ENCODE results near the gene KRR1. TPM values are rescaled to one million over a fixed set of nuclear protein-coding genes. Genes with fewer than 3 reads are reported as not detected.

Gene KRR1
- total RNA-seq, 1 donor from 2014 or later: 39.8 TPM

DNA sequence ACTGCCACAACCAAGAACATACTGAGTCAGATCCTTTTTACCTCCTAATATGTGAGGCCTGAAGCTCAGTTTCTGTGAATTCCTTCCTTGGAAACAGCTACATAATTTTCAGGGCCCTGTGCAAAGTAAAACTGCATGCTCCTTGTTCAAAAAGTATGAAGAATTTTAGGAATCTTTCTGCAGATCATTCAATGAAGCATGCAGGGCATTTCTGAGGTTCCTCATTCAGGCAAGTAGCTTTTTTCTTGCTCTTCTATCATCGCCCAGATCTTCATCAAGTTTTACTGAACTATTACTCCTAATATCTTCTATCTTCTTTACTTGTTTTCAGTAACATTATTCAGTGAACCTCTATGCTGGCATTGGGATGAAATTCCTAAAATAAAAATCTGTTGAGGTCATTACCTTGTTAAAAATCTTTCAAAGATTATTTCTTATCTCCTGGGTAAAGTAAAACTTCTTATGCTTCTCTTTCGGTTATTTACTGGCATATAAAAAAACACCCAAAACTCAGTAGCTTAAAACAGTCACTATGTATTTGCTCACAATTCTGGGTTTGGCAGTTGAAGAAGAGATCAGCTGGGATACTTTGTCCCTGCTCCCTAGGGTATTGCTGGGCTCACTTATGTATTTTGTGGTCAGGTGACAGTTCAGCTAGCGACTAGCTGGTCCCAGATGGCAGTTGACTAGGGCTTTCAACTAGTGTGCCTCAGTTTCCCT is 42.6 kb upstream of the KRR1 start:
- TF ChIP-seq, protein P1, sequence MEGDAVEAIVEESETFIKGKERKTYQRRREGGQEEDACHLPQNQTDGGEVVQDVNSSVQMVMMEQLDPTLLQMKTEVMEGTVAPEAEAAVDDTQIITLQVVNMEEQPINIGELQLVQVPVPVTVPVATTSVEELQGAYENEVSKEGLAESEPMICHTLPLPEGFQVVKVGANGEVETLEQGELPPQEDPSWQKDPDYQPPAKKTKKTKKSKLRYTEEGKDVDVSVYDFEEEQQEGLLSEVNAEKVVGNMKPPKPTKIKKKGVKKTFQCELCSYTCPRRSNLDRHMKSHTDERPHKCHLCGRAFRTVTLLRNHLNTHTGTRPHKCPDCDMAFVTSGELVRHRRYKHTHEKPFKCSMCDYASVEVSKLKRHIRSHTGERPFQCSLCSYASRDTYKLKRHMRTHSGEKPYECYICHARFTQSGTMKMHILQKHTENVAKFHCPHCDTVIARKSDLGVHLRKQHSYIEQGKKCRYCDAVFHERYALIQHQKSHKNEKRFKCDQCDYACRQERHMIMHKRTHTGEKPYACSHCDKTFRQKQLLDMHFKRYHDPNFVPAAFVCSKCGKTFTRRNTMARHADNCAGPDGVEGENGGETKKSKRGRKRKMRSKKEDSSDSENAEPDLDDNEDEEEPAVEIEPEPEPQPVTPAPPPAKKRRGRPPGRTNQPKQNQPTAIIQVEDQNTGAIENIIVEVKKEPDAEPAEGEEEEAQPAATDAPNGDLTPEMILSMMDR (IDR thresholded peaks at IDR 0.05): no peak
- no peak for ATAC-seq
- Histone ChIP-seq H3K27me3 (ENCODE audit: low read depth) (no peaks in the 10 kb centered on the region), H3K36me3 (no peaks in the 10 kb centered on the region), H3K9me3 (no peaks in the 10 kb centered on the region), H3K27ac (no peak overlapping the region), H3K4me3 (no peak overlapping the region), H3K4me1 (peaks cover 18% of the 10 kb centered on the region)
- DNase-seq: no peak
- intact Hi-C loops (cut with DNase I): no loop called here

DNA sequence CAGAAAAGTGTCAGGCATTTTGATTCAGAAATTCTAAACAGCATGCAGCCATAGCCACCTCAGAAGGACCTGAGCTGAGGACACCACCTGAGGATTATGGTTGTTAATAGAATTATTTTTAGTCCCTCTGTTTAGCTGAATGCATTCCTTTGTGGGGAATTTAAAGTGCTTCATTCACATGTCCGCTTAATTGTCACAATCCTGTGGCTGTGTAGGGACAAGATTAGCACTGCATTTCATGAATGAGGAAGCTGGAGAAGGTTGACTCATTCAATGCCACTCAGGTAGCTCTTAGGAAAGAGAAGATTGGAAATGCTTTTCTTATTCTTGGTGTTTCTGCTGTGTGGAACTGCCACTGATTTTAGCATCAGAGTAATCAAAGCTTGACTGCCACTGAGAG is 42.0 kb upstream of the KRR1 start:
- TF ChIP-seq, protein P1 (IDR thresholded peaks at IDR 0.05): no peak
- H3K36me3 ChIP-seq: no peaks in the 10 kb centered on the region
- no peak for DNase-seq
- no peak overlapping the region for H3K4me3 ChIP-seq
- peaks cover 18% of the 10 kb centered on the region for H3K4me1 ChIP-seq
- no peak overlapping the region for H3K27ac ChIP-seq
- no peaks in the 10 kb centered on the region for H3K9me3 ChIP-seq
- ATAC-seq: peak; percentile 56 to 69
- no peaks in the 10 kb centered on the region for H3K27me3 ChIP-seq (ENCODE audit: low read depth)
- intact Hi-C loops (cut with DNase I): no loop called here

- H3K4me3 ChIP-seq: no peak overlapping the region
- no peaks in the 10 kb centered on the region for H3K36me3 ChIP-seq
- DNase-seq (no peak), ATAC-seq (no peak)
- intact Hi-C loops (cut with DNase I): no loop called here
- no peaks in the 10 kb centered on the region for H3K27me3 ChIP-seq (ENCODE audit: low read depth)
- TF ChIP-seq, protein P1 (IDR thresholded peaks at IDR 0.05): no peak
- H3K9me3 ChIP-seq: no peaks in the 10 kb centered on the region
- H3K4me1 ChIP-seq: peaks cover 18% of the 10 kb centered on the region
- no peak overlapping the region for H3K27ac ChIP-seq
These were observed 40.1 kb upstream of the KRR1 start for GRCh38 chr12:75551477-75551876.

DNA sequence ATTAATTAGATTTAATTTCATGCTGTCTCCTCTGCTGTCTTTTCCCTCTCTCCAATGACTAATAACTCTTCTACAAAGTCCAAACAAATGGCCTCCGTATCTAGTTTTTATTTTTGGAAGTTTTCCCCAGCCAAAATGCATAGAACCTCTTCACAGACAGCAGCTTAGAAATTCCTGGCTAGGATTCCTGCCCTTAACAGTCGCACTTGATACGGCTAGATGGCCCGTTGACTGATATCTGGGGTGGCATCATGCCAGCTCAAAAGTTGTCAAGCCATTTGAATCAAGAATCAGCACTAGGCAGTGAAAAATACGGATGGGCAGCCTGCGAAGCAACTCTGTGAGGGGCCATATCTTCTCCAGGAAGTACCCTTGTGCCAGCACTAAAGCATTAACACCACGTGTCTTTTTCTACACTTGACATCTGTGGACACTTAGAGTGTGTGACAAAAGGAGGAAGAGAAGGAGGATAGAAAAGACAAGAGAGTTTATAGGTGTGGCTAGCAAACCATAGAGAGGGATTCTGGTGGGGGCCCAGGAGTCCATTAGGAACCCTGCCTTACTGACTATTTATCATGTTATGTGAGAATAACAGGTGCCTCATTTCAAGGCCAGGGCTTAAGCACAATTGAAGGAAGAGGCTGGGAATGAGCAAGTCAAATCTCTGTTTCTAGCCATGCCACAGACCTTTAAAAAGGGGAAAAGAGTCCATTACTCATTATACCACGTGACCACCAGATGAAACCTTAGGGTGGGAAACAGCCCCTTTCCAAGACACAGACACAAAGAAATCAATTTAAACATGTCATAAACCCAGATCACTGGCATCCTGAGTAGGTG is 39.2 kb upstream of the KRR1 start:
- ATAC-seq (no peak), DNase-seq (no peak)
- H3K9me3 ChIP-seq: no peaks in the 10 kb centered on the region
- H3K27me3 ChIP-seq (ENCODE audit: low read depth): no peaks in the 10 kb centered on the region
- H3K36me3 ChIP-seq: no peaks in the 10 kb centered on the region
- H3K27ac ChIP-seq: no peak overlapping the region
- H3K4me3 ChIP-seq: no peak overlapping the region
- H3K4me1 ChIP-seq: peaks cover 18% of the 10 kb centered on the region
- intact Hi-C loops (cut with DNase I): no loop called here
- TF ChIP-seq, protein P1 (IDR thresholded peaks at IDR 0.05): no peak

GRCh38 chr12:75549989-75550388 is 38.6 kb upstream of the KRR1 start:
- Histone ChIP-seq H3K36me3 (no peaks in the 10 kb centered on the region), H3K4me3 (no peak overlapping the region), H3K9me3 (no peaks in the 10 kb centered on the region), H3K27ac (no peak overlapping the region), H3K4me1 (peaks cover 18% of the 10 kb centered on the region), H3K27me3 (ENCODE audit: low read depth) (no peaks in the 10 kb centered on the region)
- TF ChIP-seq, protein P1 (IDR thresholded peaks at IDR 0.05): no peak
- no peak for ATAC-seq
- no peak for DNase-seq
- intact Hi-C loops (cut with DNase I): no loop called here

Measured in lower lobe of right lung (tissue), 2 donors.